IPS-18c (cell line): Measurements from ENCODE around the gene SAP30BP.

ENCODE experiments used
- H3K4me3 ChIP-seq: 2 replicates; pipeline ENCODE4 v1.7.0; 2013; ENCODE audit warnings: low read depth, mild to moderate bottlenecking, low read length, moderate library complexity; ENCODE audit not compliant: insufficient read depth
- H3K9me3 ChIP-seq: one replicate; pipeline ENCODE4 v1.6.1; 2013; ENCODE audit warnings: mild to moderate bottlenecking, low read length, moderate library complexity; ENCODE audit not compliant: control insufficient read depth, insufficient read depth

SAP30BP gene

DNA sequence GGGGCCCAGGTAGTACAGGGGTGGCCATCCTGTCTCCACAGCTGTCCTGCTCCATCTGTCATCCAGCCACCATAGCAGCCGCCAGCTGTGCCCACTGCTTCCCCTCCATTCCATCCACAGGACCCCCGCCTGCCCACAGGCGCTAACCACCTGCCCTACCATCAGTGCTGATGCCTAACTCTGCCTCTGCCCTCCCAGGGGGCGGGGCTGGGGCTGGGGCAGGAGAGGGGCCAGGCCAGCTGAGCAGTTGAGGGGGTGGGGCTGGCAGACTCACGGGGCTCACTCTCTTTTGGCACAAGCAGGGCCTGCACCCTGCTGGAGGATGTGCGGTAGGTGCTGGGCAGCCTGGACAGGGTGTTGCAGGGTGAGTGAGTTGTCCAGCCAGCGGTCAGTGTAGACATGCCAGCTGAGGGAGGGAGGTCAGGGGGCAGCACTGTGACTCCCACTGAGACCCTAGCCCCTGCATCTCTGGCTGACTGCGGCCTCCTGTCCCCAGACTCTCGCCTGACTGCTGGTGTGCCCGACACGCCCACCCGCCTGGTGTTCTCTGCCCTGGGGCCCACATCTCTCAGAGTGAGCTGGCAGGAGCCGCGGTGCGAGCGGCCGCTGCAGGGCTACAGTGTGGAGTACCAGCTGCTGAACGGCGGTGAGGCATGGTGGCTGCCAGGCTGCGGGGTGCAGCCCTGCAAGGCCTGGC lies 88.2 kb downstream of the SAP30BP start:
- Histone ChIP-seq H3K9me3 (no peaks in the 10 kb centered on the region), H3K4me3 (no peak overlapping the region)

DNA sequence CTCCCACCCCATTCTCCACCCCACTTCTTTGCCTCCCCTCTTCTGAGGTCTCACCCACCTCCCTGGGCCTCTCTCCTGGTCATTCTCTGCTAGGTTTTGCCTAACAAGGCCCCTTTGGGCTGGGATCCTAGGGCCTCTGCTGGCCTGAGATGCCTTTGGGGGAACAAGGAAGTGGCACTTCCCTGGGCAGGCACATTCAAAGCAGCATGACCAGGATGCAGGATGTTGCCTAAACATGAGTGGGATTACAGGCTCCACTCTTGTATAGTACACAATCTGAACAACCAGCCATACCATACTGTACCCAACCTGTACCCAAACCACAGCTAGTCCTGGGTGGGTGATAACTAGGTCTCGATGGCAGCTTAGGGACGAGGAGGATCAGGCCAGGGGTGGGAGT lies 88.9 kb downstream of the SAP30BP start:
- H3K9me3 ChIP-seq = no peaks in the 10 kb centered on the region
- no peak overlapping the region for H3K4me3 ChIP-seq

DNA sequence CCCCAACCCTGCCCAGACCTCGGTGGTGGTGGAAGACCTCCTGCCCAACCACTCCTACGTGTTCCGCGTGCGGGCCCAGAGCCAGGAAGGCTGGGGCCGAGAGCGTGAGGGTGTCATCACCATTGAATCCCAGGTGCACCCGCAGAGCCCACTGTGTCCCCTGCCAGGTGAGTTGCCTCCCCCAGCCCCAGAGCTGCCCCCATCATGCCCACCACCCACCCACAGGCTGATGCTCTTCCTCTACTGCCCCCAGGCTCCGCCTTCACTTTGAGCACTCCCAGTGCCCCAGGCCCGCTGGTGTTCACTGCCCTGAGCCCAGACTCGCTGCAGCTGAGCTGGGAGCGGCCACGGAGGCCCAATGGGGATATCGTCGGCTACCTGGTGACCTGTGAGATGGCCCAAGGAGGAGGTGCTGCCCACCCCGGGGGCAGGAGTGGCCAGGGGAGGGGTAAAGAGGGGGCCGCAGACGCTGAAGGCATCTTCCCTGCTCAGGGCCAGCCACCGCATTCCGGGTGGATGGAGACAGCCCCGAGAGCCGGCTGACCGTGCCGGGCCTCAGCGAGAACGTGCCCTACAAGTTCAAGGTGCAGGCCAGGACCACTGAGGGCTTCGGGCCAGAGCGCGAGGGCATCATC lies 89.4 kb downstream of the SAP30BP start:
- Histone ChIP-seq H3K4me3 (no peak overlapping the region), H3K9me3 (no peaks in the 10 kb centered on the region)

DNA sequence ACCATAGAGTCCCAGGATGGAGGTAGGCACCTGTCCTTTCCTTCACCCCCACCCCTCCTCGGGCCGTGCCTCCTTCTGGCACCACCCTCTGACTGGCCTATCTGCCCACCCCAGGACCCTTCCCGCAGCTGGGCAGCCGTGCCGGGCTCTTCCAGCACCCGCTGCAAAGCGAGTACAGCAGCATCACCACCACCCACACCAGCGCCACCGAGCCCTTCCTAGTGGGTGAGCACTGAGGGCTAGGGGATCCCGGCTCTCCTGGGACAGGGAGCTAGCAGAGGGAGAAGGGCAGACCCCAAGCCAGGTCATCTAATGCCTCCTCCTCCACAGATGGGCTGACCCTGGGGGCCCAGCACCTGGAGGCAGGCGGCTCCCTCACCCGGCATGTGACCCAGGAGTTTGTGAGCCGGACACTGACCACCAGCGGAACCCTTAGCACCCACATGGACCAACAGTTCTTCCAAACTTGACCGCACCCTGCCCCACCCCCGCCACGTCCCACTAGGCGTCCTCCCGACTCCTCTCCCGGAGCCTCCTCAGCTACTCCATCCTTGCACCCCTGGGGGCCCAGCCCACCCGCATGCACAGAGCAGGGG lies 90.0 kb downstream of the SAP30BP start:
- no peak overlapping the region for H3K4me3 ChIP-seq
- H3K9me3 ChIP-seq = no peaks in the 10 kb centered on the region
